GM19238 (cell line): ENCODE data around the gene MRPL11.

Source experiments
- DNase-seq: peaks from one replicate; pipeline ENCODE4 v3.0.0; 2011; ENCODE audit warnings: low spot score; ENCODE audit not compliant: insufficient read length

Gene MRPL11

GRCh38 chr11:66393954-66394353, 44.7 kb downstream of the MRPL11 start:
- DNase-seq: no peak

- no peak for DNase-seq
Measured at GRCh38 chr11:66391322-66391721, 47.3 kb downstream of the MRPL11 start.

GRCh38 chr11:66388780-66389386, 49.8 kb downstream of the MRPL11 start:
- peak; percentile 39 for DNase-seq

GRCh38 chr11:66386171-66387069, 52.2 kb downstream of the MRPL11 start:
- peak; percentile 37 for DNase-seq
